GM19099 (cell line): ENCODE measurements around the gene EPB41L2.

Experiments
- POLR2A ChIP-seq: IDR thresholded peaks from 3 replicates; pipeline ENCODE4 v1.6.1; 2011; ENCODE audit warnings: low read depth; ENCODE audit not compliant: insufficient read length; ENCODE audit errors: extremely low read depth

The EPB41L2 gene

DNA sequence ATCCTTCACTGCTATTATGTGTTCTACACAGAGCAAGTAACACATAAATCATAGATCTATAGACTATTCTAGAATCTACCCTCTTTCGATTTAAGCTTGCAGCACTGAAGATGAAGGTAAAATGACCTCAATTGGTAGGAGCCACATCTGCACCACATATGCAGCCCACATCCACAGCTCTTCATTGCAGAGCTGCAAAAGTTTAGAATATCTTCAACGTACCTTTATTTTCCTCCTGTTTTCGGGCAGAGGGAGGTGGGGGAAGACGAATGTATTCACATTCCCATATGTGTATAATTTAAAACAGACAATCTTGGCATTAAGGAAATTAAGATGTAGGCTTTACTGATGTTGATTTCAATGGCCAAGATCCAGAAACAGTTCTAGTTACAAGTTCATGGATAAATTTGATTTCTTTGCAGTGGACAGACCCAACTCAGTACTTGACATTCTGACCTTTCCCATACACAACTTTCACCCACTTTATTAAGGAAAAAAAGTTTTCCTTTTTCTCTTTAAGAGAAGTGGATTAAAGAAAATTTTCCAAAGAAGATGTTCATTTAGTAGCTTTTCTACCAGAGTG lies 14.0 kb downstream of the EPB41L2 start:
- no peak for TF ChIP-seq POLR2A

DNA sequence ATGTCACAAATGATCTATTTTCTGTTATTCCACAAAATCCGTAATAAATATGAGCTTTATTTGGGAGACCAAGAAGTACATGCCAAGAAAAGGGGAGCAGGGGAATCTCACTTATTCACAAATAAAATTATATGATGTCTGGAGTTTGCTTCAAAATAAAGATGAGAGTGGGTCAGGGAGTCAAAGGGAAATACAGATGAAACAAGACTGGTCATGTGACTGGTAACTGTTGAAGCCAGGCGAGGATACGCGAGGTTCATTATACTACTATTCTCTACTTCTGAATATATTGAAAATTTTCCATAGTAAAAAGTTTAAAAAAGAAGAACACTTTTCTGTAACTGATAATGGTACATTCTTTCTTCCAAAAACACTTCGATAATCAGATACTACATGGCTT lies 14.6 kb downstream of the EPB41L2 start:
- TF ChIP-seq POLR2A: no peak

DNA sequence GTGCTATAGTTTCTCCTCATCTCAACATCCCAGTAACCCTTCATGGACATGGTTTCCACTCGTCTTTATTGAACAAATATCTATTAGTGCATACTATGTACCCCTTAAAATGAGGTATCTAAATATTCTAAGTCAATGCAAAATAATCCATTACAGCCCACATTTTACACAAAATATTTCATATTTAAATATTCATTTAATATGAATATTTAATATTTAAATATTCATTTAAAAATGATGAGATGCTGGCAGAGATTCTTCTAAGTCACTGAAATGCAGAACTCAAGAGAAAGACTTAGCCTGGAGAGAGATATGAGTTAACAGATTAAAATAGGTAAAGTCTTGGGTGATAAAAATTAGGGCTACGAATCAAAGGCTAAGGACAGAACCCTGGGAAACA lies 17.9 kb downstream of the EPB41L2 start:
- TF ChIP-seq POLR2A: no peak

DNA sequence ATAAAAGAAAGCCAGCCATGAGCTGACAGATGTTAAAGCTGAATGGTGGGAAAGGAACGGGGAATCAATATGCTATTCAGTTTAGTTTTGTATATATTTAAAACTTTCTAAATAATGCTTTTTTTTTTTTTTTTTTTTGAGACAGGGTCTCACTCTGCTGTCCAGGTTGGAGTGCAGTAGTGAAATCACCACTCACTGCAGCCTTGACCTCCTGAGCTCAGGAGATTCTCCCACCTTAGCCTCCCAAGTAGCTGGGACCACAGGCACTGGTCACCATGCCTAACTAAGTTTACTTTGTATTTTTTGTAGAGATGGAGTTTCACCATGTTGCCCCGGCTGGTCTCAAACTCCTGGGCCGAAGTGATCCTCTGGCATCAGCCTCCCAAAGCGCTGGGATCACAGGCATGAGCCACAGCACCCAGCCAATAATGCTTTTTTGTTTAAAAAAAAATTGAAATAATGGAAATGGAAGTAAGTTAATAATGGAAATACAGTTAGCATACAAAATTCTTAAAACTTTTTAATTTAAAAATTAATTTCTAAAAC lies 19.1 kb downstream of the EPB41L2 start:
- no peak for TF ChIP-seq POLR2A

DNA sequence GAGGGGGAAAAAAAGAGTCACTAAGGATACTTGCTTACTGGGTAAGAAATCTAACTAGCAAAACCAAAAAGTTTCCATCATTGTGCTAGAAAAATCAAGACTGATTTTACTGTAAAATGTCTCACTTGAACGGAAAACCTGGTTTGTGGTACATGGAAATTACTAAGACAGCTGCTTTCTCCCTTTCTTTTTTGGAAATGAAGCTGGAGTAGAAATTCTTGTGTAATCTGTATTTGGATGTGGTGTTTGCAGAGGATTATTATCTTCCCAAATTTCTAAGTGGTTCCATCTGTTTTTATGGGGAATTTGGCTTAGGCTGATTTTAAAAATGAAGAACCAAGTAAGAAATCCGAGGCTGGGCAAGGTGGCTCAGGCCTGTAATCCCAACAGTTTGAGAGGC lies 20.4 kb downstream of the EPB41L2 start:
- TF ChIP-seq POLR2A: no peak

DNA sequence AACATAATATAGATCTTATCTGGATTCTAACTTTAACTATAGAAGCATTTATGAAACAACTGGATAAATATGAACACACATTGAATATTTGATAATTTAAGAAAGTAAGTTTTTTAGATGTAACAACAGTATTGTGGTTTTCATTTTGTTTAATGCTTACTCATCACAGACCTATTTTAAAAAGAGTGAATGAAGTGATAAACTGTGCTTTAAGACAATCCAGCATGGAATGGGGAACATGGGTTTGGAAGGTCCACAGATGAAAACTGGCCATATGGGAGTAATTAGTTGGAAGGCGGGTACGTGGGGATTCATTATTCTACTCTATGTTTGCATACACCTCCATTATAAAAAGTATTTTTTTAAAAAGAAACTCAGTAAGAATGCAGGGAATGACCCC lies 21.2 kb downstream of the EPB41L2 start:
- TF ChIP-seq POLR2A: no peak

DNA sequence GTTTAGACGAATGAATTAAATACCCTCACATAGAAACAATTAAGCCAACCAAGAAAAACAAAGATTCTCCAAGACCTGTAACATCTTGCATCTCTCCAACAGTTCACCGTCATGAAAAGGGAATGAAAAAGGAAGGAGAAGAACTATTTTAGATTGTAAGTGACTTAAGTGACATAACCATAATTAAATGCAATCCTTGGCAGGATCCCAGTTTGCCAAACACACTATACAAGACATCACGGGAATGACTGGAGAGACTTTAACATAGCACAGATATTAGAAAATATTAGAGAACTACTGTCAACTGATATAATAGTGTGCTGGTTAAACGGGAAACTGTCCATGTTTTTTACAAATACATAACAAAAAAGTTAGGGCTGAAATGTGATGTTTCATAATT lies 22.2 kb downstream of the EPB41L2 start:
- no peak for TF ChIP-seq POLR2A

DNA sequence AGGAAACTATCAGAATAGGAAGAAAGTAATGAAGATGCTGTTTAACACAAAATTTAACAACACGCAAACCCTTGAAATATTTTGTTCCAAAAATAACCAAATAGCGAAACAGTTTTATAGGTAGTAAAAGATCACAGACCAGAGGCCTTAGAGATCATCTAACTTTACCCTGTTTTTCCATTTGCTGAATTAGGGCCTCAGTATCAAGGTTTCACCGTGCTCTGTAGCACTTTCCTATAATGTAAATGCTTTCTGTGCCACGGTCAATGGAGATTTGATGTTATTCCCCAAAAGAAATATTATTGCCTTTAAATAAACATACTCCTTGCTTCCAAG lies 23.7 kb downstream of the EPB41L2 start:
- TF ChIP-seq POLR2A: no peak

DNA sequence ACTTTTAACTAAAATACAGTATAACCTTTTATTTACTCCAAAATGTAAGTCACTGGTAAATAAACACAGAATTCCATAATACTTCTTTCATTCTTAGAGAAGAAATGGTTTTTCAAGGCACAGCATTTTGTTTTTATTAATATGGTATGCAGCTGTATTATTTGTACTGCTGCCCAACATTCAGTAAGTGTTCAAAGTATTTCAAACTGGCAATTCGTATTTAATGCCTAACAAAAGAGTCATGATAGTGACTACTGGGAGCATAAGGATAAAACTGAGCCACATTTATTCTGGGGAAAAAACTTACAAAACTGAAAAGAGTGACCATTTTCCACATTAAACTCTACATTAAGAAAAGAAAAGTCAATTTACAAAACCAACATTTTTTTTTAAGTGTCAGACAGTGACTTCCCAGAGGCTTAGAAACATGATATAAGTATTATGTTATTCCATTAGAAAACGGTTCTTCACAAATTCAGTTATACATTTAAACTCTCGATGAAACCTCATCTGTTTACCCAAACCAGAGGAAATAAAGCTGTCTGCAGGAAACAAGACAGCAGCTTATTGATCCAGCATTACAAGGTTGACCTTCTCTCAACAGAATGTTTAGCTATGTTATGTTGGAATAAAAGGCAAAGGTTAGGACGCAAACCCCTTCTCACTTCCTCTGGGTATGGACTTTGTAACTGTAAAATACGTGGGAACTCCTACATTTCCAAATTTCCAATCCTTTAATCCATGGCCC lies 24.3 kb downstream of the EPB41L2 start:
- no peak for TF ChIP-seq POLR2A

DNA sequence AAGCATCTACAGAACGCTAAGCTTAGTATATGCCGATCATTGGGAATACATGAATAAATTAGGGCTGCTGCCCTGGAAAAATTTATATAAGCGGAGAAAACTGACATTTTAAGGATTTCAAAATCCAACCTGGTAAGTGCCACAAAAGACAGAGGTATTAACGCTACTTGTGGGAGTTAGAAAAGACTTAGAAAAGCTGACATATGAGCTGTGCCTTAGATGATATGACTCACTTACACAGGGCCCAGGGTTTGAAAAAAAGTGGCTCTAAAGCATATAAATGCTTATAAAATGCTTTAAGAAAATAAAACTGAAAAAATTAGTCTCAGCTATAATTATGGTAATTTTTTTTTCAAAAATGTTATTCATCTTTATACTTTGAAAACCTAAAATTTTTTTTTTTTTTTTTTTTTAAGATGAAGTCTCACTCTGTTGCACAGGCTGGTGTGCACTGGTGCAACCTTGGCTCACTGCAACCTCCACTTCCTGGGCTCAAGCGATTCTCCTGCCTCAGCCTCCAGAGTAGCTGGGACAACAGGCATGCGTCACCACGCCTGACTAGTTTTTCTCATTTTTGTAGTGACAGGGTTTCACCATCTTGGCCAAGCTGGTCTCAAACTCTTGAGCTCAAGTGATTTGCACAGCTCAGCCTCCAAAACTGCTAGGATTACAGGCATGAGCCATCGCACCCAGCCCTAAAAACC lies 25.7 kb downstream of the EPB41L2 start:
- TF ChIP-seq POLR2A: no peak

DNA sequence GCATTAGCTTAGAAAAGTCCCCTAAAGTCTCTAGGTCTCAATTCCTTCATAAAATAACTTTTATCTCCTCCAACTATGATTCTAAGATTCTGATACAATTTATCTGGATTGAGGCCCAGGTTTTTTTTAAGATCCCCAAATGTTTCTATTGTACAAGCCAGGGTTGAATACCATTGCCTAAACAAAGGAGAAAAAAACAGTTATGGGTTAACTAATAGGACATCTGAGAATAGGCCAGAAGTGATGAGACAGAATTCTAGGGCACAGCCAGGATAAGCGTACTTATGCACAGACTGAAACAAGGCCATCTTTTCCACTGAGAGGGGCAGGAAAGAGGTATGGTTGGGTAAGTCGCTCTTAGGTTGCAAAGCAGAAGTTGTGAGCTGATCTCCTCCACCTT lies 26.4 kb downstream of the EPB41L2 start:
- no peak for TF ChIP-seq POLR2A

DNA sequence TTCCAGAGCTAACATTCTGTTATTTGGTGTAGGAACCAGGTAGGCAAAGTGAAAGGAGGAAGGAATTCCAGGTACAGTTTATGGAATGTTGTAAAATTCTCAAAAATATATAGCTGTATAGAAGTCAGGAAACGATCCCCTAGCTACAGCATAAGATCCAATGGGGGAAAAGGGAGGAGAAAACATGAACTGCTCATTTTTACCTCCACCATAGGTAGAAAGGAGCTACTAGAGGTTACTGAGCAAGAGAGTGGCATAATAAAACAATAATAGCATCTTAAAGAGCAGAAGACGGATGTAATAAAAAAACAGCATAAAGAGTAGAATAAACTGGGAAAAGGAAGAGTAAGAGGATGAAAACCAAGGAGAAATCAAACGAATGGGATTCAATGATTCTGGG lies 26.9 kb downstream of the EPB41L2 start:
- no peak for TF ChIP-seq POLR2A

DNA sequence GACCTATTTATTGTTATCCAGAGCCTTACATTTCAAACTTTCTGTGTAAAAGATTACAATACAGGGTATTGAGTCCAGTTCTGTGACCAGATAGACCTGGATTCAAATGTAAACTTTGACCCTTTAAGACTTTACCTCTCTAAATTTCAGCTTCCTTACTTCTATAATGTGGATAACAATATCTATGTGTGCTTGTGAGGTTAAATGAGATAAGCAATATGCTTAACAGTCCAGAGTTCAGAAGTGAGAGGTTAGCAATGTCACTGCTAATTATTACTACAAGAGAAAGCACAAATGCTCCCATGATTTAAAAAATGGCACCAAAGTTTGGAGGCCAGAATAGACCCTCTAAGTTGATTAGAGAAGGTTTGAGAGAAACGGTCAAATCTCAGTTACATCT lies 27.5 kb downstream of the EPB41L2 start:
- TF ChIP-seq POLR2A: no peak

DNA sequence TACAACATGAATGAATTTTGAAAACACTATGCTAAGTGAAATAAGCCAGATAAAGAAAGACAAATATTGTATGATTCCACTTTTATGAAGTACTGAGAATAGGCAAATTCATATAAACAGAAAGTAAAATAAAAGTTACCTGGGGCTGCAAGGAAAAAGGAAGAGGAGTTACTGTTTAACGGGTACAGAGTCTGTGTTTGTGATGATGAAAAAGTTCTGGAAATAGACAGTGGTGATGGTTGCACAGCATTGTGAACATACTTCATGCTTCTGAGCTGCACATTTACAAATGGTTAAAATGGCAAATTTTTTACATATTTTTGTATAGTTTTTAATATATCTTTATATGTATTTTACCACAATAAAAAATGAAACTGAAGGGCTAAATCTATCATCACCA lies 29.4 kb downstream of the EPB41L2 start:
- no peak for TF ChIP-seq POLR2A

DNA sequence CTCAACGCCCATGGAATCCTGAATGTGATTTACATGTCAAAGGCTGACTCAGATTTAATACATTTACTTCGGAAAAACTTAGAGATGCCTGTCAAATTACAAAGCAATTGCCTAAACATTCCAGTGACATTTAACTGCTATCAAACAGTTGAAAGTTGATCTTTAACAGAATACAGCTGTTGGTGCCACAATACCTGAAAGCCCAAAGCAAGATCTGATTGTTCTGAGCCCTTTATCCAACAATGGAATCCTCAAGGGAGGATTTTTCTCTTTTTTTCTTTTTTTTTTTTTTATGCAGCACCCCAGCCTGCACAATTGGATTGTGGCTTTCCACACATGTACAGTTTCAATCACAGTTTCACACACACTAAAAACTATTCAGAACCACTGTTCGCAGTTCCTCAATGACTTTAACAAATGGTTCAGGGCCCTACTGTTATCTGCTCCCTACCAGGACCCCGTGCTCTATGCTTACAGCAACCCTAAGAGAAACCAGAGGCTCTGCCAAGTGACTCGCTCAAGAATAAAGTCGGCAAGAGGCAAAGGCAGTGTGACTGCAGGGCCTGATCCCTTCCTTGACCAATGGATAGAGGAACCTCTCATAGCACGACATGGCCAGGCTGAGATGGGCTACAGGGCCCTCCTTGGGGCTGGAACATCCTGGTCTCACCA lies 33.3 kb downstream of the EPB41L2 start:
- no peak for TF ChIP-seq POLR2A
